ENCODE data around the gene TNRC6B. TPM values are rescaled to one million over a fixed set of nuclear protein-coding genes. Genes with fewer than 3 reads are reported as not detected.

The TNRC6B gene
- total RNA-seq, 1 experiment from 2014 or later, result 58.1 TPM

DNA sequence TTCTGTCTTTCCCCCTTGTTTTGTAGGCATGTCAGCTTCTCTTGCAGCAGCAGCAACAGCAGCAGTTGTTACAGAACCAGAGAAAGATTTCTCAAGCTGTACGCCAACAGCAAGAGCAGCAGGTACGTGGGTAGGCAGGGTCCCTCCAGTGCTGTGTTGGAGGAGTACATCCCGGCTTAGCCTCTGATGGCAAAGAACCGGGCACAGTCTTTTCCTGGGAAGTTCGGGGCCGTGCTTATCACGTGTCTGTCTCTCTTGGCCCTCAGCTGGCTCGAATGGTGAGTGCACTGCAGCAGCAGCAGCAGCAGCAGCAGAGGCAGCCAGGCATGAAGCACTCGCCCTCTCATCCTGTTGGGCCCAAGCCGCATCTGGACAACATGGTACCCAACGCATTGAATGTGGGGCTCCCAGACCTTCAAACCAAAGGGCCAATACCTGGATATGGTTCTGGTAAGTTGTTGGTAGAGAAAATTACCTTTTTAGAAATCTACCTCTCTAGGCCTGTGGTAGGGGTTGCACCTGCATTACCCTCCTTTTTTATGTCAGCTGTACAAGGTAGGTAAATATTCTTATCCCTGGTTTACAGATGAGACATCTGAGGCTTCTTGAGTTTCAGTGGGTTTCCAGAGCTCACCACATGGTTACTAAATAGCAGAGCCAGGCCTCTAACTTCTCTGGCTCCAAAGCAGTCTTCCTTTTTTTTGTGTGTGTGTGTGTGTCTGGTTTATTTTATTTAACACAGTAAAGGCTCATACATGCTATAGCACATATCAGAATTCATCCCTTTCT lies 123.4 kb downstream of the TNRC6B start:
- Mint-ChIP-seq H3K36me3 (ENCODE audit: insufficient read depth in 1 of 3, low read depth in 3 of 3) (peaks cover 30 to 57% (median 49%) of the 10 kb centered on the region in 3 experiments), H3K4me1 (no peaks in the 10 kb centered on the region), H3K9me3 (no peaks in the 10 kb centered on the region), H3K4me3 (no peak overlapping the region), H3K27me3 (ENCODE audit: low read depth) (no peaks in the 10 kb centered on the region), H3K27ac (no peak overlapping the region; a peak in 1 of 7 replicates)
- Histone ChIP-seq H2BK20ac (ENCODE audit: low read depth, low read length, poor library complexity, severe bottlenecking) (no peak overlapping the region), H3K27me3 (ENCODE audit: insufficient read depth, low read length) (peaks cover 2% of the 10 kb centered on the region; the same call in 1 of the 2 replicates), H3K18ac (ENCODE audit: insufficient read length, low read depth, low read length) (no peak overlapping the region), H3K27ac (ENCODE audit: insufficient read length, low read depth, low read length) (no peak overlapping the region), H4K91ac (ENCODE audit: insufficient read length, low read depth, low read length) (no peak overlapping the region), H2BK15ac (ENCODE audit: low read depth, low read length) (no peak overlapping the region), H4K8ac (replicated peaks; ENCODE audit: insufficient read length, low read depth, low read length) (no peak overlapping the region), H3K79me1 (ENCODE audit: insufficient read depth, low read depth, low read length, poor library complexity, severe bottlenecking) (no peaks in the 10 kb centered on the region), H3K9me3 (ENCODE audit: control insufficient read depth, low read depth, low read length) (no peaks in the 10 kb centered on the region), H4K5ac (ENCODE audit: insufficient read length, low read depth, low read length) (no peak overlapping the region), H2BK5ac (ENCODE audit: insufficient read length, low read length) (no peak overlapping the region), H3K4me2 (ENCODE audit: insufficient read depth, insufficient read length, low read length) (no peak overlapping the region), H3K9ac (ENCODE audit: extremely low read depth, insufficient read length, low read length) (no peak overlapping the region), H2BK12ac (ENCODE audit: insufficient read length, low read depth, low read length) (no peak overlapping the region), H3K4me1 (ENCODE audit: insufficient read depth, low read length) (no peaks in the 10 kb centered on the region), H2AK5ac (ENCODE audit: insufficient read length, low read length) (no peak overlapping the region), H2BK120ac (ENCODE audit: low read depth, low read length, poor library complexity, severe bottlenecking) (no peak overlapping the region), H3K23ac (ENCODE audit: insufficient read length, low read depth, low read length) (no peak overlapping the region), H3K4ac (ENCODE audit: low read depth, low read length) (no peak overlapping the region), H3K56ac (ENCODE audit: insufficient read length, low read depth, low read length) (no peak overlapping the region), H4K20me1 (ENCODE audit: control insufficient read depth, insufficient read depth, insufficient read length) (peaks cover 3% of the 10 kb centered on the region), H3K14ac (ENCODE audit: insufficient read depth, low read length) (no peak overlapping the region), H3K23me2 (ENCODE audit: insufficient read length, low read depth, low read length, poor library complexity, severe bottlenecking) (no peaks in the 10 kb centered on the region), H3T11ph (ENCODE audit: low read length) (no peak overlapping the region), H3K79me2 (ENCODE audit: insufficient read depth, low read length) (no peaks in the 10 kb centered on the region), H2AFZ (ENCODE audit: low read length) (no peak overlapping the region)
- WGBS (ENCODE audit: extremely low coverage, insufficient read length, low lambda C conversion rate), result no CpG with 5 or more reads among the region's 11 CpGs
- TF ChIP-seq, protein P1, sequence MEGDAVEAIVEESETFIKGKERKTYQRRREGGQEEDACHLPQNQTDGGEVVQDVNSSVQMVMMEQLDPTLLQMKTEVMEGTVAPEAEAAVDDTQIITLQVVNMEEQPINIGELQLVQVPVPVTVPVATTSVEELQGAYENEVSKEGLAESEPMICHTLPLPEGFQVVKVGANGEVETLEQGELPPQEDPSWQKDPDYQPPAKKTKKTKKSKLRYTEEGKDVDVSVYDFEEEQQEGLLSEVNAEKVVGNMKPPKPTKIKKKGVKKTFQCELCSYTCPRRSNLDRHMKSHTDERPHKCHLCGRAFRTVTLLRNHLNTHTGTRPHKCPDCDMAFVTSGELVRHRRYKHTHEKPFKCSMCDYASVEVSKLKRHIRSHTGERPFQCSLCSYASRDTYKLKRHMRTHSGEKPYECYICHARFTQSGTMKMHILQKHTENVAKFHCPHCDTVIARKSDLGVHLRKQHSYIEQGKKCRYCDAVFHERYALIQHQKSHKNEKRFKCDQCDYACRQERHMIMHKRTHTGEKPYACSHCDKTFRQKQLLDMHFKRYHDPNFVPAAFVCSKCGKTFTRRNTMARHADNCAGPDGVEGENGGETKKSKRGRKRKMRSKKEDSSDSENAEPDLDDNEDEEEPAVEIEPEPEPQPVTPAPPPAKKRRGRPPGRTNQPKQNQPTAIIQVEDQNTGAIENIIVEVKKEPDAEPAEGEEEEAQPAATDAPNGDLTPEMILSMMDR (conservative IDR thresholded peaks at IDR 0.05), result no peak
- DNase-seq, result no peak

All from H9 (cell line).